Tibial artery (tissue), 4 donors: ENCODE results near the gene MACROD2.

ENCODE experiments used
- DNase-seq, 2 donors: peaks; one replicate each; pipeline ENCODE4 v3.0.0-alpha.2; 2019
- H3K27ac ChIP-seq, 2 donors: fragments of 200-600 bp; sonication (generic) in 1 of 2; 1 replicate in 1 of 2; 2 replicates in 1 of 2; pipeline ENCODE4 v1.5.1; 2018 to 2019; ENCODE audit warnings: mild to moderate bottlenecking in 1 of 2
- H3K27me3 ChIP-seq, 2 donors: fragments of 200-600 bp; sonication (generic) in 1 of 2; one replicate each; pipeline versions ENCODE4 v1.5.1 to v1.6.0; 2016 to 2019
- H3K36me3 ChIP-seq, 3 donors: fragments of 200-600 bp; sonication (generic) in 2 of 3; one replicate each; pipeline ENCODE4 v1.5.1; 2016 to 2019; ENCODE audit warnings: mild to moderate bottlenecking in 2 of 3
- H3K4me1 ChIP-seq, 4 donors: fragments of 200-600 bp; sonication (generic) in 2 of 4; 1 replicate in 3 of 4; 2 replicates in 1 of 4; pipeline ENCODE4 v1.5.1; 2016 to 2019
- H3K4me3 ChIP-seq, 2 donors: fragments of 200-600 bp; sonication (generic) in 1 of 2; 1 replicate in 1 of 2; 2 replicates in 1 of 2; pipeline ENCODE4 v1.5.1; 2018 to 2019; ENCODE audit warnings: mild to moderate bottlenecking in 2 of 2
- H3K9me3 ChIP-seq, 3 donors: fragments of 200-600 bp; sonication (generic) in 1 of 3; one replicate each; pipeline ENCODE4 v1.5.1; 2016 to 2019
- intact Hi-C: fragments of 100-400 bp; cut with DNase I; formaldehyde crosslinking; loops from one replicate; pipeline ENCODE4 v1.15.0; 2023; ENCODE audit warnings: low total_unique reads
- TF ChIP-seq, protein P1 (sequence below), 2 experiments: fragments of 200-600 bp in 1 of 2; fragments of 450-650 bp in 1 of 2; IDR thresholded peaks; one replicate each; pipeline ENCODE4 v1.5.1; 2017 to 2019; ENCODE audit warnings: antibody characterized with exemption in 2 of 2, mild to moderate bottlenecking in 1 of 2, moderate library complexity in 1 of 2

MACROD2 gene

DNA sequence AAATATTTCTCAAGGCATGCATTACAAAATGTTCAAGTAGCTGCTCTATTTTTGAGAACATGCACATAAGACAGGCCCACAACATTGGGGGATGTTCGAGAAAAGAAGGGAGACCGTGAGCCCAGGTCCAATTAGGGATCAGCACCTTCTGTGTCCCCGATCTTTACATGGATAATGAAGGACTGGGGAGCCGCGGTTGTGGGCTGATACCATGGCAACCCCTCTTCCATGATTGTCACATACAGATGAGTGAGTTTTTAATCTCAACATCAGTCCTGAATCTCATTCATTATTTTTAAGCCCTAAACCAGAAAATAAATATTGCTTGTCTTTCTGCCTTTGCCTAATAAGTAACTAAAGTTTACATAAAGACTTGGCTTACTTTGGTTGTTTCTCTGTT, 1642.2 kb downstream of the MACROD2 start:
- TF ChIP-seq, protein P1, sequence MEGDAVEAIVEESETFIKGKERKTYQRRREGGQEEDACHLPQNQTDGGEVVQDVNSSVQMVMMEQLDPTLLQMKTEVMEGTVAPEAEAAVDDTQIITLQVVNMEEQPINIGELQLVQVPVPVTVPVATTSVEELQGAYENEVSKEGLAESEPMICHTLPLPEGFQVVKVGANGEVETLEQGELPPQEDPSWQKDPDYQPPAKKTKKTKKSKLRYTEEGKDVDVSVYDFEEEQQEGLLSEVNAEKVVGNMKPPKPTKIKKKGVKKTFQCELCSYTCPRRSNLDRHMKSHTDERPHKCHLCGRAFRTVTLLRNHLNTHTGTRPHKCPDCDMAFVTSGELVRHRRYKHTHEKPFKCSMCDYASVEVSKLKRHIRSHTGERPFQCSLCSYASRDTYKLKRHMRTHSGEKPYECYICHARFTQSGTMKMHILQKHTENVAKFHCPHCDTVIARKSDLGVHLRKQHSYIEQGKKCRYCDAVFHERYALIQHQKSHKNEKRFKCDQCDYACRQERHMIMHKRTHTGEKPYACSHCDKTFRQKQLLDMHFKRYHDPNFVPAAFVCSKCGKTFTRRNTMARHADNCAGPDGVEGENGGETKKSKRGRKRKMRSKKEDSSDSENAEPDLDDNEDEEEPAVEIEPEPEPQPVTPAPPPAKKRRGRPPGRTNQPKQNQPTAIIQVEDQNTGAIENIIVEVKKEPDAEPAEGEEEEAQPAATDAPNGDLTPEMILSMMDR (IDR thresholded peaks at IDR 0.05): no peak
- intact Hi-C loops: no loop called here
- Histone ChIP-seq H3K27ac (peak overlapping the region; percentile 43 to 60), H3K27me3 (no peaks in the 10 kb centered on the region), H3K9me3 (no peaks in the 10 kb centered on the region), H3K4me1 (peaks cover 0 to 40% (median 19%) of the 10 kb centered on the region in 4 donors), H3K4me3 (no peak overlapping the region), H3K36me3 (no peaks in the 10 kb centered on the region)
- DNase-seq: no peak

- Histone ChIP-seq H3K9me3 (no peaks in the 10 kb centered on the region), H3K27me3 (no peaks in the 10 kb centered on the region), H3K27ac (peak overlapping the region; percentile 43 to 60), H3K36me3 (no peaks in the 10 kb centered on the region), H3K4me1 (peaks cover 0 to 46% (median 21%) of the 10 kb centered on the region in 4 donors), H3K4me3 (no peak overlapping the region)
- intact Hi-C loops: no loop called here
- TF ChIP-seq, protein P1 (IDR thresholded peaks at IDR 0.05): no peak
- no peak for DNase-seq
Observed at GRCh38 chr20:15637950-15638754, 1642.8 kb downstream of the MACROD2 start.

DNA sequence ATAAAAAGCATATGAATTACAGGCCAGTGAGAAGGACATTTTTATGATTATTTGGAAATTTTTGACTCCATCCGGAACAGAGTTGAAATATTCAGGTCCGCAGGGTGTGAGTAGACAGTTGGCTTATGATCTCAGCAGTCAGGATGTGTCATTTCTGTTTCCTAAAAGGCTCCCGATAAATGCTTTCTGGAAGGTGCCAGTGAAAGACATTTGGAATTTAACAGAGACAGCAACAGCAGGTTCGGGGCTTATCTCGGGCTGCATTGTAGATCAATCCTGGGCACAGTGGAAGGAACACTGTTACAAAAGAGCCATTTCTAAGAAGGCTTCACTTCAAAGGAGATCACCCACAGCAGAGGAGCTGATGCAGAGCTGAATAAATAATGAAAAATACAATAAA, 1643.5 kb downstream of the MACROD2 start:
- no peak overlapping the region for H3K4me3 ChIP-seq
- H3K4me1 ChIP-seq: peaks cover 0 to 47% (median 21%) of the 10 kb centered on the region in 4 donors
- no peak overlapping the region for H3K27ac ChIP-seq
- no peaks in the 10 kb centered on the region for H3K27me3 ChIP-seq
- intact Hi-C loops: no loop called here
- H3K9me3 ChIP-seq: no peaks in the 10 kb centered on the region
- no peaks in the 10 kb centered on the region for H3K36me3 ChIP-seq
- TF ChIP-seq, protein P1 (IDR thresholded peaks at IDR 0.05): no peak
- no peak for DNase-seq

GRCh38 chr20:15639839-15640238, 1644.5 kb downstream of the MACROD2 start:
- Histone ChIP-seq H3K36me3 (no peaks in the 10 kb centered on the region), H3K4me1 (peaks cover 0 to 47% (median 21%) of the 10 kb centered on the region in 4 donors), H3K9me3 (no peaks in the 10 kb centered on the region), H3K27ac (no peak overlapping the region), H3K27me3 (no peaks in the 10 kb centered on the region), H3K4me3 (no peak overlapping the region)
- no peak for DNase-seq
- TF ChIP-seq, protein P1 (IDR thresholded peaks at IDR 0.05): no peak
- intact Hi-C loops: no loop called here

DNA sequence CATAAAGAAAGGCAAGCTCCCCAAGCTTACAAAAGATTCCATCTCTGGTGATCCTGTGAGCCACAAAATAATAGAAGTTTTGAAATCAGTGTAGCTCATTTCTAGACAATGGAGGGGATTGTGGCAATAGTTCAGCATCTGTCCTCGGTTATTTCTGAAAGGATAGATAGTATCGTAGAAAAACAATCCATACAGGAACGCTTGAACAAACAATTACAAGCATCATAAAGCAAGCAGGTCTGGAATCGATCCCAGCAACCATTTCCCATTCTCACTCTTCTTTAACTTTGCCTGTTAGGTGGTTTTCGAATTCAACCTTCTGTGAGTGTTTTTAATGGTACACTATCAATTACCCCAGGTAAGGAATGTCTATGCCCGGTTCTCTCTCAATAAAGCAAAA, 1646.8 kb downstream of the MACROD2 start:
- H3K27ac ChIP-seq: peak overlapping the region in 1 of 2 donors; percentile 33
- no peak overlapping the region for H3K4me3 ChIP-seq
- H3K9me3 ChIP-seq: no peaks in the 10 kb centered on the region
- intact Hi-C loops: no loop called here
- no peak for DNase-seq
- no peaks in the 10 kb centered on the region for H3K36me3 ChIP-seq
- H3K27me3 ChIP-seq: no peaks in the 10 kb centered on the region
- H3K4me1 ChIP-seq: peaks cover 0 to 41% (median 21%) of the 10 kb centered on the region in 4 donors
- TF ChIP-seq, protein P1 (IDR thresholded peaks at IDR 0.05): no peak
